Measurements from ENCODE around the gene DHCR24.
A peak's percentile ranks its signal among the peaks of the same experiment; 100 is the strongest.
"Not testable (repeated sequence)": the region's sequence is repeated elsewhere in the genome, so short reads cannot be mapped to it uniquely, and the experiment has no call there.

The DHCR24 gene

GRCh38 chr1:54886724-54887664 lies at the start of gene DHCR24:
DHCR24 (minus strand) TSS chr1:54887195; CDS start chr1:54887119, 76 bp downstream.
- DNase-seq: peak; percentile 72 to 77

GRCh38 chr1:54936791-54937190 lies 49.8 kb upstream of the DHCR24 start:
- DNase-seq: no peak

- no peak for DNase-seq
Measured at GRCh38 chr1:54934869-54935268, 47.9 kb upstream of the DHCR24 start.

- DNase-seq: not testable (repeated sequence)
Measured at GRCh38 chr1:54934081-54934480, 47.1 kb upstream of the DHCR24 start.

- DNase-seq: no peak
Measured at GRCh38 chr1:54931275-54931840, 44.4 kb upstream of the DHCR24 start.

GRCh38 chr1:54929700-54930099 lies 42.7 kb upstream of the DHCR24 start:
- DNase-seq: no peak

- no peak for DNase-seq
Measured at GRCh38 chr1:54928327-54928726, 41.3 kb upstream of the DHCR24 start.

GRCh38 chr1:54927472-54928240 lies 40.7 kb upstream of the DHCR24 start:
- DNase-seq: no peak

GRCh38 chr1:54926970-54927369 lies 40.0 kb upstream of the DHCR24 start:
- no peak for DNase-seq

- no peak for DNase-seq
Measured at GRCh38 chr1:54922921-54923421, 36.0 kb upstream of the DHCR24 start.

GRCh38 chr1:54922040-54922761 lies 35.2 kb upstream of the DHCR24 start:
- no peak for DNase-seq

GRCh38 chr1:54919367-54920359 lies 32.7 kb upstream of the DHCR24 start:
- no peak for DNase-seq

- DNase-seq: not testable (repeated sequence)
Measured at GRCh38 chr1:54911076-54911475, 24.1 kb upstream of the DHCR24 start.

- DNase-seq: no peak
Measured at GRCh38 chr1:54906586-54906985, 19.6 kb upstream of the DHCR24 start.

- DNase-seq: no peak
Measured at GRCh38 chr1:54904476-54905048, 17.6 kb upstream of the DHCR24 start.

GRCh38 chr1:54894271-54894670 lies 7.3 kb upstream of the DHCR24 start:
- DNase-seq: no peak

- no peak for DNase-seq
Measured at GRCh38 chr1:54892586-54892985, 5.6 kb upstream of the DHCR24 start.

GRCh38 chr1:54889132-54889725 lies 2.2 kb upstream of the DHCR24 start:
- no peak for DNase-seq

- no peak for DNase-seq
Measured at GRCh38 chr1:54888080-54888733, 1.2 kb upstream of the DHCR24 start.

GRCh38 chr1:54887665-54888071 lies 673 bp upstream of the DHCR24 start:
- DNase-seq: no peak
